Measurements from ENCODE around the gene DNASE1L2.

GRCh38 chr16:2205967-2206313 is 30.3 kb upstream of the DNASE1L2 start:
- TF ChIP-seq CTCF (conservative IDR thresholded peaks at IDR 0.05 in 1 of 2, IDR thresholded peaks at IDR 0.05 in 1 of 2; ENCODE audit: low read depth in 1 of 2, low read length in 2 of 2) = no peak
- no peak for TF ChIP-seq EZH2 (IDR thresholded peaks at IDR 0.05; ENCODE audit: low read length, missing control alignments)

Data from fibroblast of lung (primary cell).